Skeletal muscle tissue (tissue), 4 donors: ENCODE data around the gene FOXP1. TPM values are rescaled to one million over a fixed set of nuclear protein-coding genes. Genes with fewer than 3 reads are reported as not detected.

Experiments
- H3K27ac ChIP-seq: one replicate; pipeline ENCODE4 v1.7.0; 2013; ENCODE audit warnings: mild to moderate bottlenecking, low read depth, low read length, inconsistent platforms
- H3K27me3 ChIP-seq, 3 donors: one replicate each; pipeline ENCODE4 v1.7.0; 2013; ENCODE audit warnings: low read length in 3 of 3; ENCODE audit not compliant: control insufficient read depth in 3 of 3, insufficient read depth in 3 of 3
- H3K36me3 ChIP-seq, 3 donors: one replicate each; pipeline ENCODE4 v1.7.0; 2013; ENCODE audit warnings: low read length in 3 of 3; ENCODE audit not compliant: control insufficient read depth in 3 of 3, insufficient read depth in 3 of 3
- H3K4me1 ChIP-seq, 3 donors: one replicate each; pipeline ENCODE4 v1.7.0; 2013; ENCODE audit warnings: low read length in 3 of 3, mild to moderate bottlenecking in 3 of 3; ENCODE audit not compliant: control insufficient read depth in 3 of 3, insufficient read depth in 3 of 3
- H3K4me3 ChIP-seq, 3 donors: one replicate each; pipeline ENCODE4 v1.7.0; 2013; ENCODE audit warnings: low read length in 3 of 3
- H3K9ac ChIP-seq, 3 donors: one replicate each; pipeline ENCODE4 v1.7.0; 2013; ENCODE audit warnings: low read length in 3 of 3, mild to moderate bottlenecking in 3 of 3, moderate library complexity in 2 of 3, low read depth in 1 of 3
- H3K9me3 ChIP-seq, 3 donors: one replicate each; pipeline ENCODE4 v1.7.0; 2013; ENCODE audit warnings: low read length in 3 of 3; ENCODE audit not compliant: control insufficient read depth in 3 of 3
- total RNA-seq: library from RNA; depleted of rRNA; stranded (reverse); fragments of >200 nt; gene quantifications from one replicate; pipeline ENCODE4 v1.2.3, GENCODE V29; 2014
- donor health status: Osteomylitis.

Gene FOXP1
- total RNA-seq, 1 donor from 2014 or later = 36.0 TPM

- Histone ChIP-seq H3K9ac (no peak overlapping the region), H3K27ac (no peak overlapping the region), H3K27me3 (no peaks in the 10 kb centered on the region), H3K4me1 (peaks cover 0 to 2% (median 0%) of the 10 kb centered on the region in 3 donors), H3K9me3 (no peaks in the 10 kb centered on the region), H3K4me3 (no peak overlapping the region), H3K36me3 (no peaks in the 10 kb centered on the region)
Measured at GRCh38 chr3:71180524-71180923, 403.0 kb downstream of the FOXP1 start.

GRCh38 chr3:71177375-71177774, 406.2 kb downstream of the FOXP1 start:
- H3K4me3 ChIP-seq = no peak overlapping the region
- H3K27me3 ChIP-seq = no peaks in the 10 kb centered on the region
- peaks cover 0 to 6% (median 0%) of the 10 kb centered on the region in 3 donors for H3K4me1 ChIP-seq
- no peak overlapping the region for H3K9ac ChIP-seq
- no peaks in the 10 kb centered on the region for H3K9me3 ChIP-seq
- no peaks in the 10 kb centered on the region for H3K36me3 ChIP-seq
- H3K27ac ChIP-seq = no peak overlapping the region

- no peak overlapping the region for H3K4me3 ChIP-seq
- H3K27me3 ChIP-seq = no peaks in the 10 kb centered on the region
- H3K4me1 ChIP-seq = peaks cover 0 to 9% (median 0%) of the 10 kb centered on the region in 3 donors
- no peak overlapping the region for H3K27ac ChIP-seq
- H3K36me3 ChIP-seq = no peaks in the 10 kb centered on the region
- H3K9me3 ChIP-seq = no peaks in the 10 kb centered on the region
- H3K9ac ChIP-seq = no peak overlapping the region
Measured at GRCh38 chr3:71176366-71176765, 407.2 kb downstream of the FOXP1 start.

GRCh38 chr3:71175691-71176365, 407.7 kb downstream of the FOXP1 start:
- Histone ChIP-seq H3K36me3 (no peaks in the 10 kb centered on the region), H3K9ac (no peak overlapping the region), H3K27ac (no peak overlapping the region), H3K9me3 (no peaks in the 10 kb centered on the region), H3K27me3 (no peaks in the 10 kb centered on the region), H3K4me3 (no peak overlapping the region), H3K4me1 (peaks cover 0 to 9% (median 0%) of the 10 kb centered on the region in 3 donors)

- Histone ChIP-seq H3K27ac (peak overlapping the region; percentile 50), H3K9ac (no peak overlapping the region)
Measured at GRCh38 chr3:71172951-71173350, 410.6 kb downstream of the FOXP1 start.

GRCh38 chr3:71172189-71172588, 411.3 kb downstream of the FOXP1 start:
- Histone ChIP-seq H3K9ac (no peak overlapping the region), H3K27me3 (no peaks in the 10 kb centered on the region), H3K27ac (peak overlapping the region; percentile 12), H3K4me1 (peaks cover 0 to 9% (median 0%) of the 10 kb centered on the region in 3 donors), H3K9me3 (no peaks in the 10 kb centered on the region), H3K36me3 (no peaks in the 10 kb centered on the region), H3K4me3 (no peak overlapping the region)

More at GRCh38 chr3:71172951-71173350, 410.6 kb downstream of the FOXP1 start:
- no peak overlapping the region for H3K4me3 ChIP-seq
- H3K4me1 ChIP-seq = peaks cover 0 to 9% (median 0%) of the 10 kb centered on the region in 3 donors
- no peaks in the 10 kb centered on the region for H3K27me3 ChIP-seq
- H3K9me3 ChIP-seq = no peaks in the 10 kb centered on the region
- H3K36me3 ChIP-seq = no peaks in the 10 kb centered on the region

GRCh38 chr3:71171247-71171646, 412.3 kb downstream of the FOXP1 start:
- Histone ChIP-seq H3K27ac (no peak overlapping the region), H3K9me3 (no peaks in the 10 kb centered on the region), H3K9ac (no peak overlapping the region), H3K4me3 (no peak overlapping the region), H3K36me3 (no peaks in the 10 kb centered on the region), H3K4me1 (peaks cover 0 to 9% (median 0%) of the 10 kb centered on the region in 3 donors), H3K27me3 (no peaks in the 10 kb centered on the region)

GRCh38 chr3:71168880-71169411, 414.6 kb downstream of the FOXP1 start:
- Histone ChIP-seq H3K27ac (peak overlapping the region; percentile 39), H3K9me3 (no peaks in the 10 kb centered on the region), H3K36me3 (no peaks in the 10 kb centered on the region), H3K27me3 (no peaks in the 10 kb centered on the region), H3K4me1 (peaks cover 0 to 7% (median 0%) of the 10 kb centered on the region in 3 donors), H3K9ac (no peak overlapping the region), H3K4me3 (no peak overlapping the region)

GRCh38 chr3:71168121-71168721, 415.3 kb downstream of the FOXP1 start:
- Histone ChIP-seq H3K9me3 (no peaks in the 10 kb centered on the region), H3K27me3 (no peaks in the 10 kb centered on the region), H3K36me3 (no peaks in the 10 kb centered on the region), H3K9ac (no peak overlapping the region), H3K4me3 (no peak overlapping the region), H3K4me1 (peaks cover 0 to 5% (median 0%) of the 10 kb centered on the region in 3 donors), H3K27ac (peak overlapping the region; percentile 39)
